IMR-90 (cell line): ENCODE measurements around the gene HIVEP3. TPM values are rescaled to one million over a fixed set of nuclear protein-coding genes. Genes with fewer than 3 reads are reported as not detected.

Source experiments
- ATAC-seq: fragments of 200-7000 bp; cut with Tn5 transposase; 2 replicates; pipeline ENCODE4 v1.9.1; 2020; ENCODE audit warnings: low read depth, mild to moderate bottlenecking, moderate library complexity
- BruUV-seq: library from RNA; stranded (reverse); fragments of 400-500 nt; replicated peaks from 2 replicates; lab custom pipeline; 2021; lab: Mats Ljungman, UMichigan
- CTCF ChIA-PET: fragments of 300-600 bp; formaldehyde crosslinking; extraction: SDS; loops from one replicate; lab custom pipeline; 2021; ENCODE audit warnings: antibody characterized with exemption; lab: Yijun Ruan, JAX
- POLR2A ChIA-PET: fragments of 300-600 bp; sonication (Branson Sonifier 250); formaldehyde crosslinking; loops from one replicate; lab custom pipeline; 2022; ENCODE audit warnings: antibody characterized with exemption; ENCODE audit not compliant: unreplicated experiment; lab: Charles Lee
- DNase-seq: peaks from one replicate; pipeline ENCODE4 v3.0.0; 2013
- H2AFZ ChIP-seq: replicated peaks from 2 replicates; pipeline ENCODE3; 2013; ENCODE audit warnings: low read length, mild to moderate bottlenecking; ENCODE audit not compliant: poor library complexity
- H2AK5ac ChIP-seq: 2 replicates; pipeline ENCODE4 v1.6.1; 2013; ENCODE audit warnings: low read depth, low read length, inconsistent platforms
- H2AK9ac ChIP-seq: replicated peaks from 2 replicates; pipeline ENCODE3; 2013; ENCODE audit warnings: mild to moderate bottlenecking, low read depth, low read length, moderate library complexity; ENCODE audit not compliant: poor library complexity
- H2BK120ac ChIP-seq: 2 replicates; pipeline ENCODE4 v1.6.1; 2013; ENCODE audit warnings: low read depth, low read length, inconsistent platforms
- H2BK15ac ChIP-seq: 3 replicates; pipeline ENCODE4 v1.6.1; 2013; ENCODE audit warnings: low read depth, low read length, inconsistent platforms
- H2BK20ac ChIP-seq: 2 replicates; pipeline ENCODE4 v1.6.1; 2013; ENCODE audit warnings: low read depth, mild to moderate bottlenecking, inconsistent platforms, low read length, moderate library complexity
- H2BK5ac ChIP-seq: 2 replicates; pipeline ENCODE4 v1.6.1; 2013; ENCODE audit warnings: mild to moderate bottlenecking, low read depth, low read length, inconsistent platforms; ENCODE audit not compliant: poor library complexity, severe bottlenecking
- H3K14ac ChIP-seq: replicated peaks from 2 replicates; pipeline ENCODE4 v1.6.1; 2013; ENCODE audit warnings: low read depth, low read length, inconsistent platforms
- H3K18ac ChIP-seq: 2 replicates; pipeline ENCODE4 v1.6.1; 2013; ENCODE audit warnings: low read depth, low read length, control low read depth
- H3K23ac ChIP-seq: 2 replicates; pipeline ENCODE4 v1.6.1; 2013; ENCODE audit warnings: low read depth, low read length, inconsistent platforms
- H3K27ac ChIP-seq: 2 replicates; pipeline ENCODE4 v1.5.1; 2013; ENCODE audit warnings: mild to moderate bottlenecking, control low read depth, low read length; ENCODE audit not compliant: insufficient read depth
- H3K27me3 ChIP-seq: 2 replicates; pipeline ENCODE4 v1.6.1; 2013; ENCODE audit warnings: low read length; ENCODE audit not compliant: control insufficient read depth, insufficient read depth
- H3K36me3 ChIP-seq: 2 replicates; pipeline ENCODE4 v1.6.1; 2013; ENCODE audit warnings: low read length, mixed read lengths; ENCODE audit not compliant: control insufficient read depth, insufficient read depth
- H3K4ac ChIP-seq: 2 replicates; pipeline ENCODE4 v1.6.1; 2013; ENCODE audit warnings: low read depth, low read length, inconsistent platforms
- H3K4me1 ChIP-seq: 2 replicates; pipeline ENCODE4 v1.6.1; 2013; ENCODE audit warnings: low read length, mixed read lengths; ENCODE audit not compliant: control insufficient read depth, insufficient read depth
- H3K4me2 ChIP-seq: 2 replicates; pipeline ENCODE4 v1.6.1; 2013; ENCODE audit warnings: low read depth, mild to moderate bottlenecking, control low read depth, low read length, moderate library complexity
- H3K4me3 ChIP-seq: 2 replicates; pipeline ENCODE4 v1.5.1; 2013; ENCODE audit warnings: low read depth, mild to moderate bottlenecking, control low read depth, low read length, moderate library complexity; ENCODE audit not compliant: insufficient read depth
- H3K56ac ChIP-seq: 2 replicates; pipeline ENCODE4 v1.6.1; 2013; ENCODE audit warnings: low read length, inconsistent platforms; ENCODE audit not compliant: insufficient read depth; ENCODE audit errors: extremely low read depth
- H3K79me1 ChIP-seq, 2 experiments: 2 replicates each; pipeline ENCODE4 v1.6.1; 2013; ENCODE audit warnings: low read length in 2 of 2, inconsistent platforms in 1 of 2, low read depth in 1 of 2
- H3K9ac ChIP-seq: 2 replicates; pipeline ENCODE4 v1.6.1; 2013; ENCODE audit warnings: low read depth, low read length, control low read depth
- H3K9me1 ChIP-seq: 2 replicates; pipeline ENCODE4 v1.6.1; 2013; ENCODE audit warnings: low read length, inconsistent platforms; ENCODE audit not compliant: insufficient read depth
- H3K9me3 ChIP-seq: 2 replicates; pipeline ENCODE4 v1.6.1; 2013; ENCODE audit warnings: low read length; ENCODE audit not compliant: control insufficient read depth, insufficient read depth
- H4K20me1 ChIP-seq: 2 replicates; pipeline ENCODE4 v1.6.1; 2013; ENCODE audit warnings: low read length, inconsistent platforms; ENCODE audit not compliant: insufficient read depth
- H4K5ac ChIP-seq: 2 replicates; pipeline ENCODE4 v1.6.1; 2013; ENCODE audit warnings: mild to moderate bottlenecking, low read depth, low read length, control low read depth
- H4K8ac ChIP-seq, 2 experiments: 2 replicates each; pipeline ENCODE4 v1.6.1; 2013; ENCODE audit warnings: low read depth in 2 of 2, low read length in 2 of 2, control low read depth in 1 of 2, inconsistent platforms in 1 of 2
- H4K91ac ChIP-seq: 2 replicates; pipeline ENCODE4 v1.6.1; 2013; ENCODE audit warnings: low read depth, low read length, inconsistent platforms; ENCODE audit not compliant: insufficient read depth
- CTCF ChIP-seq: conservative IDR thresholded peaks from 2 replicates; pipeline ENCODE4 v1.5.1; 2012; ENCODE audit warnings: mild to moderate bottlenecking, low read depth, low read length, improper control_type of control experiment
- MAZ ChIP-seq: IDR thresholded peaks from 2 replicates; pipeline ENCODE4 v1.6.1; 2012; ENCODE audit warnings: low read depth, mild to moderate bottlenecking, low read length, improper control_type of control experiment, moderate library complexity, borderline replicate concordance
- NFE2L2 ChIP-seq: fragments of 150-350 bp; IDR thresholded peaks from 2 replicates; pipeline ENCODE4 v1.6.1; 2016; ENCODE audit warnings: low read depth, mild to moderate bottlenecking, low read length
- RAD21 ChIP-seq: IDR thresholded peaks from 2 replicates; pipeline ENCODE4 v1.6.1; 2012; ENCODE audit warnings: low read length, improper control_type of control experiment
- WGBS, 2 experiments: methylation state at CpG; one replicate each; pipeline versions ENCODE4 v1.1.5 to v1.1.7; 2013; ENCODE audit warnings: missing lambda C conversion rate in 2 of 2; ENCODE audit not compliant: insufficient read length in 1 of 2; ENCODE audit errors: extremely low coverage in 2 of 2; 5-methylcytosine and 5-hydroxymethylcytosine counted together
- dilution Hi-C: fragments of 300-500 bp; cut with HindIII; formaldehyde crosslinking; loops from one replicate; pipeline ENCODE4 v1.14.3; 2018; ENCODE audit warnings: low sequenced_read_pairs; ENCODE audit not compliant: unreplicated experiment
- in situ Hi-C: fragments of 300-500 bp; cut with MboI; formaldehyde crosslinking; loops from 3 replicates; pipeline ENCODE4 v1.14.3; 2019; ENCODE audit warnings: low sequenced_read_pairs, inconsistent platforms, mixed read lengths
- intact Hi-C: fragments of 100-400 bp; cut with micrococcal nuclease; formaldehyde crosslinking; loops from 2 replicates; pipeline ENCODE4 v1.10.0; 2022
- polyA plus RNA-seq, 3 experiments: library from polyadenylated mRNA; depleted of rRNA; stranded (reverse); fragments of >200 nt; gene quantifications; 2 replicates each; pipeline ENCODE4 v1.2.3, GENCODE V29; 2012; ENCODE audit warnings: low replicate concordance in 1 of 3
- total RNA-seq: library from RNA; depleted of rRNA; stranded (reverse); fragments of >200 nt; gene quantifications from 2 replicates; pipeline ENCODE4 v1.2.3, GENCODE V29; 2012

Gene HIVEP3
- total and polyA plus RNA-seq, 2 of the 4 experiments (the other 2 are of a cell fraction), result 1.4 to 4.0 TPM

- H2BK5ac ChIP-seq, result no peak overlapping the region
- no peak for ATAC-seq
- intact Hi-C loops (no loop called here), dilution Hi-C loops (no loop called here), in situ Hi-C loops (no loop called here)
- no TSS peak for BruUV-seq
- WGBS, 2 experiments, result 60% methylated on average over 2 of the region's 11 CpGs; no CpG with 5 or more reads in 1 of the 2 experiments
- no peaks in the 10 kb centered on the region for H3K9me3 ChIP-seq
- H3K4ac ChIP-seq, result no peak overlapping the region
- H2BK120ac ChIP-seq, result no peak overlapping the region
- H2AK5ac ChIP-seq, result no peak overlapping the region
- H3K4me1 ChIP-seq, result peaks cover 10% of the 10 kb centered on the region
- H3K14ac ChIP-seq, result no peak overlapping the region; the same call in 1 of the 2 replicates
- H3K18ac ChIP-seq, result no peak overlapping the region
- no peak overlapping the region for H4K8ac ChIP-seq
- no peak overlapping the region for H2AFZ ChIP-seq
- H3K27me3 ChIP-seq, result no peaks in the 10 kb centered on the region
- H3K27ac ChIP-seq, result no peak overlapping the region
- TF ChIP-seq MAZ, result no peak
- no peak for TF ChIP-seq RAD21
- no peak for TF ChIP-seq CTCF
- no peak for TF ChIP-seq NFE2L2
- H3K9ac ChIP-seq, result no peak overlapping the region
- ChIA-PET CTCF (interaction anchor here (0.6 kb wide), 1 partner anchor 9 kb away, joined by 4 read pairs; no protein-coding TSS in a partner anchor), POLR2A (interaction anchor here (0.6 to 1.0 kb wide), 2 partner anchors 9 to 11 kb away, joined by 3 to 4 read pairs; no protein-coding TSS in a partner anchor)
- peaks cover 20% of the 10 kb centered on the region for H3K9me1 ChIP-seq
- H3K23ac ChIP-seq, result no peak overlapping the region
- no peak overlapping the region for H3K4me3 ChIP-seq
- no peak overlapping the region for H2AK9ac ChIP-seq
- H3K4me2 ChIP-seq, result no peak overlapping the region
- no peak for DNase-seq
- no peaks in the 10 kb centered on the region for H3K79me1 ChIP-seq
- H4K91ac ChIP-seq, result no peak overlapping the region
- no peak overlapping the region for H3K56ac ChIP-seq
- H2BK15ac ChIP-seq, result 0 out of 3 replicates have a peak overlapping the region, but pooled peaks have one; percentile 25
- H4K5ac ChIP-seq, result no peak overlapping the region
- H4K20me1 ChIP-seq, result no peaks in the 10 kb centered on the region
- no peak overlapping the region for H2BK20ac ChIP-seq
- H3K36me3 ChIP-seq, result no peaks in the 10 kb centered on the region
Observed at GRCh38 chr1:41749991-41750745, 168.6 kb downstream of the HIVEP3 start.
